ENCODE data around the gene RABL3. TPM values are rescaled to one million over a fixed set of nuclear protein-coding genes. Genes with fewer than 3 reads are reported as not detected.

The RABL3 gene
- total and polyA plus RNA-seq, 8 donors, result 2.0 to 27.7 (median 9.4) TPM

DNA sequence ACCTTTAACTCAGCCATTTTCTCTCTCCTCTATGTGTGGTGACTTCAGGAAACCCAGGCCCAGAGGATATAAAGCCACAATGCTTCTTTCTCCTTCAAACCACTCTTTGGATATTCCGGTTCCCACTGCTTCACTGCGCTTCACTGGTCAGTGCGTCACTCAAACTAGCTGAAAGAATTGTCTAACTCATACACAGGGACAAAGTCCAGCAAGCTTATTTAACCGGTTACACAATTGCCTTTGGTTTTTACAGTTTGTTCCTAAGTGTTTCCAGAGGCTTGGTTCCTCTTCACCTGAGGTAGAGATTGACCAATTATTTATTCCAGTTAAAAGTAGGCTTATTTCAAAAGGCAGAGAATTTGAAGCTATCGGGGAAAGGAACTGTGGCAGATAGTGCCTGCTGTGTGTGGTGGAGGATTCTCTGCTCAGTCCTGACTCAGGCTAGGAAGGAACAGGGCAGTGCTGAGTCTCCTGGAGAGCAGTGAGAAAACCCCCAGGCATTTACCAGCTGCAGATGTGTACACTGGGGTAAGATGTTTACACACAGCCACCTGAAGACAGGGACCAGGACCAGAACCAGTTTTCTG is 60.1 kb downstream of the RABL3 start, which contains the start of gene HGD:
TSS of gene HGD (minus strand) at position 145 of the 587 bp plus-strand sequence. CDS start at position 17, 128 bp downstream.
- H3K4me1 ChIP-seq, result peaks cover 24 to 55% (median 38%) of the 10 kb centered on the region in 4 donors
- TF ChIP-seq POLR2A (IDR thresholded peaks at IDR 0.05) (peak in 2 of 4 donors; percentile 11 to 22), CTCF (IDR thresholded peaks at IDR 0.05) (no peak), EP300 (IDR thresholded peaks at IDR 0.05) (no peak), POLR2AphosphoS5 (IDR thresholded peaks at IDR 0.05) (peak in 2 of 3 donors; percentile 56 to 81)
- DNase-seq, result peak; percentile 63 to 88
- H3K27me3 ChIP-seq, result no peaks in the 10 kb centered on the region
- no peaks in the 10 kb centered on the region for H3K36me3 ChIP-seq
- H3K4me3 ChIP-seq, result peak within 1 kb of the TSS; percentile 25 to 37 (median 32)
- no peaks in the 10 kb centered on the region for H3K9me3 ChIP-seq
- peak within 1 kb of the TSS; percentile 77 to 87 (median 84) for H3K27ac ChIP-seq
- intact Hi-C loops (cut with DNase I; ENCODE audit: low total_unique reads), result no loop called here
- WGBS, 5 donors, result 31 to 60% (median 41%) methylated on average over 5 of the region's 5 CpGs

DNA sequence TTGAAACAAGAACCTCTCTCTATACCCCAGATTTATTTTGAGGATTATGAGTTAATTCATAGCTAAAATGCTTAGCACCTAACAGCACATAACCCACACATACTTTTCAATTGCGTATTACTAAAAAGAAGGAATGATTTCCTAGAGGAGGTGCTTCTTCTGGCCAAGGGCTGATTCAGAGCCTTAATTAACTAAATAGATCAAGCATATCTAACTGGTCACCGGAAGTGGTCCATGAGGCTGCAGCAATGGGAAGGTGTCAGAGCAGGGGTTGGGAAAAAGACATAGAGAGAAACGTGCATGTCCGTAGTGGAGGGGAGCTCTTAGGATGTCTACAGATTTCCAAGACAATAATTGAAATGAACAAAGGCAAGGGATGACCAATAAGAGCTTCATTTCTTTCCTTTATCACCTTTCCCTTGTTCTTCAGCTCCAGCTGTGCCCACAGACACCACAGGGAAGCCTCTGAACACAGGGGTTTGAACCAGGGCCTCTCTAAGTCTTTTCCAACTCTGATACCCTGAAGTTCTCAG is 60.7 kb downstream of the RABL3 start:
- H3K36me3 ChIP-seq, result no peaks in the 10 kb centered on the region
- intact Hi-C loops (cut with DNase I; ENCODE audit: low total_unique reads), result no loop called here
- no peaks in the 10 kb centered on the region for H3K27me3 ChIP-seq
- DNase-seq, result no peak
- no peak for TF ChIP-seq POLR2AphosphoS5 (IDR thresholded peaks at IDR 0.05)
- TF ChIP-seq EP300 (IDR thresholded peaks at IDR 0.05), result no peak
- TF ChIP-seq POLR2A (IDR thresholded peaks at IDR 0.05), result no peak
- TF ChIP-seq CTCF (IDR thresholded peaks at IDR 0.05), result no peak
- peaks cover 24 to 55% (median 38%) of the 10 kb centered on the region in 4 donors for H3K4me1 ChIP-seq
- peak overlapping the region; percentile 25 to 37 (median 32) for H3K4me3 ChIP-seq
- no peaks in the 10 kb centered on the region for H3K9me3 ChIP-seq
- H3K27ac ChIP-seq, result peak overlapping the region; percentile 77 to 87 (median 84)
- WGBS, 5 donors, result 73 to 83% (median 80%) methylated on average over 4 of the region's 4 CpGs

DNA sequence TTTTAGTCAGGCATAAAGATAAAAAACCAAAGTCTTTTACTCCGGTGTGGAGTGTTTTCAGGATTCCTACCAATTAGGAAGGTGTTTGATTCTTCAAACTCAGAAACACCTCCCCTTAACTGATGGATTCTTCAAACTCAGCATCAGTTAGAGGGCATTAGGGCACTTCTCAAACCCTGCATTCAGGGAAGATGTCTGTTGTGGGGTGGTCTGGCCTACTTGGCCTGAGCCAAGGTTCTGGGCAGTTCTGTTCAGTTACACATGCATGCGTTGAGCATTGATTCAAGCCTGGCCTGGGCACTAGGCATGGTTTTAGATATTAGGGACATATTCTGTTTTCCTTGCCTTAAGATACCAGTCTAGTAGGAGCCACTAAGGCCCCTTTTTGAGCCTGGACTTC is 61.3 kb downstream of the RABL3 start:
- TF ChIP-seq POLR2AphosphoS5 (IDR thresholded peaks at IDR 0.05) (no peak), POLR2A (IDR thresholded peaks at IDR 0.05) (no peak), CTCF (IDR thresholded peaks at IDR 0.05) (no peak), EP300 (IDR thresholded peaks at IDR 0.05) (no peak)
- intact Hi-C loops (cut with DNase I; ENCODE audit: low total_unique reads), result no loop called here
- H3K9me3 ChIP-seq, result no peaks in the 10 kb centered on the region
- DNase-seq, result no peak
- 33 to 91% (median 71%) methylated on average over 2 of the region's 2 CpGs for WGBS, 5 donors
- no peaks in the 10 kb centered on the region for H3K27me3 ChIP-seq
- H3K36me3 ChIP-seq, result no peaks in the 10 kb centered on the region
- H3K4me3 ChIP-seq, result peak overlapping the region; percentile 25 to 37 (median 32)
- H3K27ac ChIP-seq, result peak overlapping the region; percentile 34 to 87 (median 82)
- H3K4me1 ChIP-seq, result peaks cover 24 to 55% (median 38%) of the 10 kb centered on the region in 4 donors

GRCh38 chr3:120680193-120680894 is 62.0 kb downstream of the RABL3 start:
- DNase-seq, result no peak
- peaks cover 24 to 55% (median 38%) of the 10 kb centered on the region in 4 donors for H3K4me1 ChIP-seq
- peak overlapping the region in 4 of 5 donors; percentile 81 to 87 (median 83) for H3K27ac ChIP-seq

More at GRCh38 chr3:120680193-120680894, 62.0 kb downstream of the RABL3 start:
- no peak for TF ChIP-seq POLR2A (IDR thresholded peaks at IDR 0.05)
- no peak for TF ChIP-seq EP300 (IDR thresholded peaks at IDR 0.05)
- intact Hi-C loops (cut with DNase I; ENCODE audit: low total_unique reads), result no loop called here
- H3K9me3 ChIP-seq, result no peaks in the 10 kb centered on the region
- no peaks in the 10 kb centered on the region for H3K36me3 ChIP-seq
- H3K4me3 ChIP-seq, result peak overlapping the region; percentile 25 to 37 (median 32)
- no peaks in the 10 kb centered on the region for H3K27me3 ChIP-seq
- 90 to 96% (median 93%) methylated on average over 3 of the region's 3 CpGs for WGBS, 5 donors
